SK-N-SH treated with all-trans-retinoic acid at 6 μM for 48 hours (cell line): ENCODE measurements around the gene LECT2.

ENCODE experiments used
- ATAC-seq: fragments of 200-7000 bp; cut with Tn5 transposase; 3 replicates; pipeline ENCODE4 v1.9.1; 2020; ENCODE audit warnings: mild to moderate bottlenecking, moderate library complexity
- ARNTL ChIP-seq: fragments of 450-650 bp; formaldehyde crosslinking; IDR thresholded peaks from 2 replicates; pipeline ENCODE4 v1.5.0; 2020; ENCODE audit warnings: low read depth, mild to moderate bottlenecking, moderate library complexity, borderline replicate concordance
- CREB5 ChIP-seq: fragments of 250-450 bp; sonication (Bioruptor Pico); IDR thresholded peaks from 2 replicates; pipeline ENCODE4 v1.5.1; 2020; ENCODE audit warnings: low read depth, mild to moderate bottlenecking, moderate library complexity
- CSDC2 ChIP-seq: fragments of 250-450 bp; sonication (Bioruptor Pico); IDR thresholded peaks from 2 replicates; pipeline ENCODE4 v1.5.0; 2020; ENCODE audit warnings: mild to moderate bottlenecking, moderate library complexity
- ESRRG ChIP-seq: fragments of 250-450 bp; sonication (Bioruptor Pico); IDR thresholded peaks from 2 replicates; pipeline ENCODE4 v1.6.1; 2021; ENCODE audit warnings: mild to moderate bottlenecking
- GLIS3 ChIP-seq: fragments of 250-450 bp; sonication (Bioruptor Pico); IDR thresholded peaks from 2 replicates; pipeline ENCODE4 v1.5.0; 2020; ENCODE audit warnings: mild to moderate bottlenecking, moderate library complexity
- ISL1 ChIP-seq: fragments of 250-450 bp; sonication (Bioruptor Pico); IDR thresholded peaks from 2 replicates; pipeline ENCODE4 v2.1.2; 2022; ENCODE audit warnings: mild to moderate bottlenecking, moderate library complexity
- OSR1 ChIP-seq: fragments of 250-450 bp; sonication (Bioruptor Pico); IDR thresholded peaks from 2 replicates; pipeline ENCODE4 v1.8.0; 2022; ENCODE audit warnings: moderate library complexity, mild to moderate bottlenecking, inconsistent platforms
- PATZ1 ChIP-seq: fragments of 250-450 bp; sonication (Bioruptor Pico); IDR thresholded peaks from 2 replicates; pipeline ENCODE4 v1.8.0; 2020; ENCODE audit warnings: mild to moderate bottlenecking, moderate library complexity, borderline replicate concordance
- PPARA ChIP-seq: fragments of 250-450 bp; sonication (Bioruptor Pico); IDR thresholded peaks from 2 replicates; pipeline ENCODE4 v1.5.0; 2020; ENCODE audit warnings: mild to moderate bottlenecking, borderline replicate concordance
- RARB ChIP-seq: fragments of 250-450 bp; sonication (Bioruptor Pico); IDR thresholded peaks from 2 replicates; pipeline ENCODE4 v1.8.0; 2021; ENCODE audit warnings: mild to moderate bottlenecking, moderate library complexity
- SNAI2 ChIP-seq: fragments of 250-450 bp; sonication (Bioruptor Pico); IDR thresholded peaks from 2 replicates; pipeline ENCODE4 v1.5.0; 2020; ENCODE audit warnings: mild to moderate bottlenecking, moderate library complexity
- TCF4 ChIP-seq: fragments of 250-450 bp; sonication (Bioruptor Pico); IDR thresholded peaks from 2 replicates; pipeline ENCODE4 v1.8.0; 2021; ENCODE audit warnings: mild to moderate bottlenecking, moderate library complexity, borderline replicate concordance
- TOX ChIP-seq: fragments of 250-450 bp; sonication (Bioruptor Pico); IDR thresholded peaks from 2 replicates; pipeline ENCODE4 v1.8.0; 2021; ENCODE audit warnings: mild to moderate bottlenecking, moderate library complexity, borderline replicate concordance
- ZC3H10 ChIP-seq: fragments of 250-450 bp; sonication (Bioruptor Pico); IDR thresholded peaks from 2 replicates; pipeline ENCODE4 v1.5.1; 2021; ENCODE audit warnings: mild to moderate bottlenecking, moderate library complexity
- ZFP3 ChIP-seq: fragments of 250-450 bp; sonication (Bioruptor Pico); IDR thresholded peaks from 2 replicates; pipeline ENCODE4 v1.5.0; 2020; ENCODE audit warnings: mild to moderate bottlenecking, moderate library complexity
- ZNF70 ChIP-seq: fragments of 450-650 bp; formaldehyde crosslinking; IDR thresholded peaks from 2 replicates; pipeline ENCODE4 v1.5.0; 2020; ENCODE audit warnings: mild to moderate bottlenecking, moderate library complexity
- ZNF8 ChIP-seq: fragments of 450-650 bp; formaldehyde crosslinking; IDR thresholded peaks from 2 replicates; pipeline ENCODE4 v1.5.0; 2020; ENCODE audit warnings: mild to moderate bottlenecking, moderate library complexity
- TF ChIP-seq, protein P1 (sequence below): fragments of 250-450 bp; sonication (Bioruptor Pico); IDR thresholded peaks from 2 replicates; pipeline ENCODE4 v1.5.0; 2020; ENCODE audit warnings: mild to moderate bottlenecking, moderate library complexity
- TF ChIP-seq, protein P2 (sequence below): fragments of 250-450 bp; sonication (Bioruptor Pico); IDR thresholded peaks from 2 replicates; pipeline ENCODE4 v1.5.1; 2021; ENCODE audit warnings: mild to moderate bottlenecking, moderate library complexity
- TF ChIP-seq, protein P3 (sequence below): fragments of 250-450 bp; sonication (Bioruptor Pico); IDR thresholded peaks from 2 replicates; pipeline ENCODE4 v1.8.0; 2021; ENCODE audit warnings: low read depth, mild to moderate bottlenecking, moderate library complexity, borderline replicate concordance

LECT2 gene

GRCh38 chr5:135941711-135942110, 13.1 kb downstream of the LECT2 start:
- ATAC-seq, result no peak
- TF ChIP-seq, protein P1, sequence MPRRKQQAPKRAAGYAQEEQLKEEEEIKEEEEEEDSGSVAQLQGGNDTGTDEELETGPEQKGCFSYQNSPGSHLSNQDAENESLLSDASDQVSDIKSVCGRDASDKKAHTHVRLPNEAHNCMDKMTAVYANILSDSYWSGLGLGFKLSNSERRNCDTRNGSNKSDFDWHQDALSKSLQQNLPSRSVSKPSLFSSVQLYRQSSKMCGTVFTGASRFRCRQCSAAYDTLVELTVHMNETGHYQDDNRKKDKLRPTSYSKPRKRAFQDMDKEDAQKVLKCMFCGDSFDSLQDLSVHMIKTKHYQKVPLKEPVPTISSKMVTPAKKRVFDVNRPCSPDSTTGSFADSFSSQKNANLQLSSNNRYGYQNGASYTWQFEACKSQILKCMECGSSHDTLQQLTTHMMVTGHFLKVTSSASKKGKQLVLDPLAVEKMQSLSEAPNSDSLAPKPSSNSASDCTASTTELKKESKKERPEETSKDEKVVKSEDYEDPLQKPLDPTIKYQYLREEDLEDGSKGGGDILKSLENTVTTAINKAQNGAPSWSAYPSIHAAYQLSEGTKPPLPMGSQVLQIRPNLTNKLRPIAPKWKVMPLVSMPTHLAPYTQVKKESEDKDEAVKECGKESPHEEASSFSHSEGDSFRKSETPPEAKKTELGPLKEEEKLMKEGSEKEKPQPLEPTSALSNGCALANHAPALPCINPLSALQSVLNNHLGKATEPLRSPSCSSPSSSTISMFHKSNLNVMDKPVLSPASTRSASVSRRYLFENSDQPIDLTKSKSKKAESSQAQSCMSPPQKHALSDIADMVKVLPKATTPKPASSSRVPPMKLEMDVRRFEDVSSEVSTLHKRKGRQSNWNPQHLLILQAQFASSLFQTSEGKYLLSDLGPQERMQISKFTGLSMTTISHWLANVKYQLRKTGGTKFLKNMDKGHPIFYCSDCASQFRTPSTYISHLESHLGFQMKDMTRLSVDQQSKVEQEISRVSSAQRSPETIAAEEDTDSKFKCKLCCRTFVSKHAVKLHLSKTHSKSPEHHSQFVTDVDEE (CRISPR knock-in tag), result no peak
- TF ChIP-seq ESRRG (CRISPR knock-in tag) (no peak), TCF4 (CRISPR knock-in tag) (no peak), ARNTL (CRISPR knock-in tag) (no peak), RARB (CRISPR knock-in tag) (no peak), ZNF8 (no peak)
- TF ChIP-seq, protein P2, sequence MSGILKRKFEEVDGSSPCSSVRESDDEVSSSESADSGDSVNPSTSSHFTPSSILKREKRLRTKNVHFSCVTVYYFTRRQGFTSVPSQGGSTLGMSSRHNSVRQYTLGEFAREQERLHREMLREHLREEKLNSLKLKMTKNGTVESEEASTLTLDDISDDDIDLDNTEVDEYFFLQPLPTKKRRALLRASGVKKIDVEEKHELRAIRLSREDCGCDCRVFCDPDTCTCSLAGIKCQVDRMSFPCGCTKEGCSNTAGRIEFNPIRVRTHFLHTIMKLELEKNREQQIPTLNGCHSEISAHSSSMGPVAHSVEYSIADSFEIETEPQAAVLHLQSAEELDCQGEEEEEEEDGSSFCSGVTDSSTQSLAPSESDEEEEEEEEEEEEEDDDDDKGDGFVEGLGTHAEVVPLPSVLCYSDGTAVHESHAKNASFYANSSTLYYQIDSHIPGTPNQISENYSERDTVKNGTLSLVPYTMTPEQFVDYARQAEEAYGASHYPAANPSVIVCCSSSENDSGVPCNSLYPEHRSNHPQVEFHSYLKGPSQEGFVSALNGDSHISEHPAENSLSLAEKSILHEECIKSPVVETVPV, result no peak

- no peak for ATAC-seq
- no peak for TF ChIP-seq RARB (CRISPR knock-in tag)
- TF ChIP-seq SNAI2 (CRISPR knock-in tag), result no peak
- no peak for TF ChIP-seq PATZ1 (CRISPR knock-in tag)
Measured at GRCh38 chr5:135937245-135937911, 17.4 kb downstream of the LECT2 start.

- TF ChIP-seq CSDC2 (no peak), OSR1 (no peak), ISL1 (no peak), GLIS3 (CRISPR knock-in tag) (no peak), CREB5 (CRISPR knock-in tag) (no peak), RARB (CRISPR knock-in tag) (no peak), ESRRG (CRISPR knock-in tag) (no peak)
- ATAC-seq, result peak; percentile 59
Measured at GRCh38 chr5:135934939-135935338, 19.8 kb downstream of the LECT2 start.

GRCh38 chr5:135930949-135931295, 23.9 kb downstream of the LECT2 start:
- peak; percentile 24; the same call in 1 of the 3 replicates for ATAC-seq
- TF ChIP-seq PPARA (CRISPR knock-in tag) (no peak), TOX (CRISPR knock-in tag) (no peak), GLIS3 (CRISPR knock-in tag) (no peak), SNAI2 (CRISPR knock-in tag) (no peak), CSDC2 (no peak), ZC3H10 (CRISPR knock-in tag) (no peak), ESRRG (CRISPR knock-in tag) (no peak), RARB (CRISPR knock-in tag) (no peak), ZNF70 (no peak), ISL1 (no peak), ARNTL (CRISPR knock-in tag) (no peak), CREB5 (CRISPR knock-in tag) (no peak), OSR1 (no peak), ZNF8 (no peak), PATZ1 (CRISPR knock-in tag) (no peak), ZFP3 (CRISPR knock-in tag) (no peak)
- TF ChIP-seq, protein P3, sequence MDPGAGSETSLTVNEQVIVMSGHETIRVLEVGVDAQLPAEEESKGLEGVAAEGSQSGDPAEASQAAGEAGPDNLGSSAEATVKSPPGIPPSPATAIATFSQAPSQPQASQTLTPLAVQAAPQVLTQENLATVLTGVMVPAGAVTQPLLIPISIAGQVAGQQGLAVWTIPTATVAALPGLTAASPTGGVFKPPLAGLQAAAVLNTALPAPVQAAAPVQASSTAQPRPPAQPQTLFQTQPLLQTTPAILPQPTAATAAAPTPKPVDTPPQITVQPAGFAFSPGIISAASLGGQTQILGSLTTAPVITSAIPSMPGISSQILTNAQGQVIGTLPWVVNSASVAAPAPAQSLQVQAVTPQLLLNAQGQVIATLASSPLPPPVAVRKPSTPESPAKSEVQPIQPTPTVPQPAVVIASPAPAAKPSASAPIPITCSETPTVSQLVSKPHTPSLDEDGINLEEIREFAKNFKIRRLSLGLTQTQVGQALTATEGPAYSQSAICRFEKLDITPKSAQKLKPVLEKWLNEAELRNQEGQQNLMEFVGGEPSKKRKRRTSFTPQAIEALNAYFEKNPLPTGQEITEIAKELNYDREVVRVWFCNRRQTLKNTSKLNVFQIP (CRISPR knock-in tag), result no peak
- TF ChIP-seq, protein P2, result no peak
